ENCODE data around the gene FGD5. TPM values are rescaled to one million over a fixed set of nuclear protein-coding genes. Genes with fewer than 3 reads are reported as not detected.
A peak's percentile ranks its signal among the peaks of the same experiment; 100 is the strongest.

FGD5 gene
- total and polyA plus RNA-seq, 2 donors (not counting 1 experiment from before 2014, with no cell fraction given) = not detected

GRCh38 chr3:14946739-14947099 is 128.0 kb downstream of the FGD5 start:
- Mint-ChIP-seq H3K27ac (peak overlapping the region; percentile 97), H3K9me3 (ENCODE audit: insufficient read depth) (no peaks in the 10 kb centered on the region), H3K4me3 (peak overlapping the region; percentile 93), H3K4me1 (peaks cover 45% of the 10 kb centered on the region), H3K27me3 (no peaks in the 10 kb centered on the region)
- Histone ChIP-seq H3K9ac (ENCODE audit: low read length) (peak overlapping the region; percentile 98), H2AFZ (ENCODE audit: insufficient read depth, low read depth, low read length, poor library complexity, severe bottlenecking) (peak overlapping the region; percentile 90), H3K36me3 (replicated peaks in 1 of 2; ENCODE audit: control extremely low read depth in 1 of 2, control insufficient read depth in 1 of 2, extremely low read depth in 1 of 2, insufficient read depth in 2 of 2, low read length in 1 of 2) (peaks cover 7 to 21% of the 10 kb centered on the region in 2 experiments), H3K4me3 (ENCODE audit: control extremely low read depth in 1 of 5, extremely low read depth in 1 of 5, insufficient read depth in 1 of 5, low read depth in 2 of 5, low read length in 4 of 5) (peak overlapping the region; percentile 73 to 100 (median 90)), H4K20me1 (ENCODE audit: control insufficient read depth, insufficient read depth, low read length, poor library complexity, severe bottlenecking) (peaks cover 10% of the 10 kb centered on the region), H3K4me2 (replicated peaks; ENCODE audit: low read depth, low read length, poor library complexity, severe bottlenecking) (peak overlapping the region; percentile 96), H3K9me3 (ENCODE audit: control extremely low read depth in 1 of 3, control insufficient read depth in 2 of 3, insufficient read depth in 1 of 3, low read length in 2 of 3) (no peaks in the 10 kb centered on the region), H3K27me3 (replicated peaks in 1 of 4; ENCODE audit: control extremely low read depth in 1 of 4, control insufficient read depth in 3 of 4, insufficient read depth in 4 of 4, low read length in 3 of 4) (no peaks in the 10 kb centered on the region), H3K4me1 (ENCODE audit: control insufficient read depth in 2 of 2, insufficient read depth in 2 of 2, low read length in 2 of 2) (peaks cover 25 to 29% of the 10 kb centered on the region in 2 donors), H3K27ac (ENCODE audit: low read length in 2 of 2) (peak overlapping the region; percentile 94 to 98), H3K79me2 (ENCODE audit: control insufficient read depth, insufficient read depth, low read length) (peaks cover 80% of the 10 kb centered on the region)
- TF ChIP-seq CTCF (IDR thresholded peaks at IDR 0.05) = no peak
- DNase-seq (no peak), ATAC-seq (ENCODE audit: low read depth) (no peak)
- WGBS (ENCODE audit: insufficient coverage) = 0% methylated on average over 6 of the region's 8 CpGs
- ChIA-PET CTCF (interaction anchor here (1.6 to 3.2 kb wide), 2 partner anchors 20 to 25 kb away, joined by 9 to 12 read pairs; no protein-coding TSS in a partner anchor), POLR2A (interaction anchor here (0.8 to 1.6 kb wide), 4 partner anchors 34 to 296 kb away, joined by 3 to 6 read pairs (median 4); partner anchors contain the start of genes CCDC174 and MRPS25)
- intact Hi-C loops (cut with micrococcal nuclease) = loop anchor here (1.0 to 5.0 kb wide), 4 partner anchors 22 to 1834 kb away; partner anchors contain the start of genes CAPN7 and RBSN

GRCh38 chr3:14947100-14947885 is 128.5 kb downstream of the FGD5 start, which contains the start of gene NR2C2:
Gene NR2C2 (plus strand): TSS chr3:14947583. CDS start chr3:15003915, 56,332 bp downstream.
- Mint-ChIP-seq H3K4me3 (peak within 1 kb of the TSS; percentile 99), H3K4me1 (peaks cover 45% of the 10 kb centered on the region), H3K9me3 (ENCODE audit: insufficient read depth) (no peaks in the 10 kb centered on the region), H3K27me3 (no peaks in the 10 kb centered on the region), H3K27ac (peak within 1 kb of the TSS; percentile 100)
- DNase-seq (peak; percentile 94), ATAC-seq (ENCODE audit: low read depth) (peak; percentile 52)
- WGBS (ENCODE audit: insufficient coverage) = under 1% methylated on average over 102 of the region's 108 CpGs
- ChIA-PET POLR2A (interaction anchor here (0.8 to 1.6 kb wide), 4 partner anchors 34 to 296 kb away, joined by 3 to 6 read pairs (median 4); partner anchors contain the start of genes CCDC174 and MRPS25), CTCF (interaction anchor here (1.6 to 3.2 kb wide), 2 partner anchors 21 to 26 kb away, joined by 9 to 12 read pairs; no protein-coding TSS in a partner anchor)
- H3K27me3 ChIP-seq (replicated peaks in 1 of 4; ENCODE audit: control extremely low read depth in 1 of 4, control insufficient read depth in 3 of 4, insufficient read depth in 4 of 4, low read length in 3 of 4) = no peaks in the 10 kb centered on the region
- TF ChIP-seq CTCF (IDR thresholded peaks at IDR 0.05) (no peak), EZH2 (IDR thresholded peaks at IDR 0.05; ENCODE audit: borderline replicate concordance, insufficient read depth, low read depth, low read length, poor library complexity, severe bottlenecking) (no peak)
- H3K79me2 ChIP-seq (ENCODE audit: control insufficient read depth, insufficient read depth, low read length) = peaks cover 80% of the 10 kb centered on the region
- H2AFZ ChIP-seq (ENCODE audit: insufficient read depth, low read depth, low read length, poor library complexity, severe bottlenecking) = peak within 1 kb of the TSS; percentile 90
- H3K9ac ChIP-seq (ENCODE audit: low read length) = peak within 1 kb of the TSS; percentile 98
- H4K20me1 ChIP-seq (ENCODE audit: control insufficient read depth, insufficient read depth, low read length, poor library complexity, severe bottlenecking) = peaks cover 16% of the 10 kb centered on the region
- H3K36me3 ChIP-seq (replicated peaks in 1 of 2; ENCODE audit: control extremely low read depth in 1 of 2, control insufficient read depth in 1 of 2, extremely low read depth in 1 of 2, insufficient read depth in 2 of 2, low read length in 1 of 2) = peaks cover 7 to 21% of the 10 kb centered on the region in 2 experiments
- H3K27ac ChIP-seq (ENCODE audit: low read length in 2 of 2) = peak within 1 kb of the TSS; percentile 98 to 99
- intact Hi-C loops (cut with micrococcal nuclease) = loop anchor here (1.0 to 5.0 kb wide), 4 partner anchors 22 to 1835 kb away; partner anchors contain the start of genes CAPN7 and RBSN
- peaks cover 25 to 29% of the 10 kb centered on the region in 2 donors for H3K4me1 ChIP-seq (ENCODE audit: control insufficient read depth in 2 of 2, insufficient read depth in 2 of 2, low read length in 2 of 2)
- no peaks in the 10 kb centered on the region for H3K9me3 ChIP-seq (ENCODE audit: control extremely low read depth in 1 of 3, control insufficient read depth in 2 of 3, insufficient read depth in 1 of 3, low read length in 2 of 3)
- peak within 1 kb of the TSS; percentile 73 to 100 (median 94) for H3K4me3 ChIP-seq (ENCODE audit: control extremely low read depth in 1 of 5, extremely low read depth in 1 of 5, insufficient read depth in 1 of 5, low read depth in 2 of 5, low read length in 4 of 5)
- peak within 1 kb of the TSS; percentile 96 for H3K4me2 ChIP-seq (replicated peaks; ENCODE audit: low read depth, low read length, poor library complexity, severe bottlenecking)
